Liver (tissue), 9 donors: ENCODE measurements around the gene APOL2. TPM values are rescaled to one million over a fixed set of nuclear protein-coding genes. Genes with fewer than 3 reads are reported as not detected.

ENCODE experiments used
- DNase-seq: peaks from one replicate; pipeline ENCODE4 v3.0.0-alpha.2; 2017; ENCODE audit warnings: low spot score
- H3K27ac ChIP-seq, 2 donors: one replicate each; pipeline ENCODE4 v1.7.0; 2013; ENCODE audit warnings: inconsistent platforms in 2 of 2, low read length in 2 of 2, control low read depth in 1 of 2, low read depth in 1 of 2, mild to moderate bottlenecking in 1 of 2
- H3K27me3 ChIP-seq, 4 donors: one replicate each; pipeline versions ENCODE4 v1.6.1 to v1.7.0; 2013; ENCODE audit warnings: low read length in 3 of 4, inconsistent platforms in 1 of 4, mild to moderate bottlenecking in 1 of 4, moderate library complexity in 1 of 4; ENCODE audit not compliant: control insufficient read depth in 4 of 4, insufficient read depth in 4 of 4
- H3K36me3 ChIP-seq, 4 donors: one replicate each; pipeline versions ENCODE4 v1.6.1 to v1.7.0; 2013; ENCODE audit warnings: low read length in 3 of 4, mild to moderate bottlenecking in 3 of 4, low read depth in 1 of 4, moderate library complexity in 1 of 4; ENCODE audit not compliant: control insufficient read depth in 4 of 4, insufficient read depth in 3 of 4
- H3K4me1 ChIP-seq, 4 donors: one replicate each; pipeline versions ENCODE4 v1.6.1 to v1.7.0; 2013; ENCODE audit warnings: low read length in 3 of 4, mild to moderate bottlenecking in 3 of 4, moderate library complexity in 1 of 4; ENCODE audit not compliant: control insufficient read depth in 4 of 4, insufficient read depth in 4 of 4
- H3K4me3 ChIP-seq, 3 donors: one replicate each; pipeline versions ENCODE4 v1.6.1 to v1.7.0; 2013; ENCODE audit warnings: low read length in 3 of 3, control low read depth in 1 of 3, low read depth in 1 of 3, mild to moderate bottlenecking in 1 of 3
- H3K9ac ChIP-seq, 2 donors: one replicate each; pipeline ENCODE4 v1.7.0; 2013; ENCODE audit warnings: low read length in 2 of 2, mild to moderate bottlenecking in 2 of 2, moderate library complexity in 2 of 2, control low read depth in 1 of 2, low read depth in 1 of 2
- H3K9me3 ChIP-seq, 4 donors: one replicate each; pipeline versions ENCODE4 v1.6.1 to v1.7.0; 2013; ENCODE audit warnings: low read length in 3 of 4; ENCODE audit not compliant: control insufficient read depth in 4 of 4
- ATF3 ChIP-seq: IDR thresholded peaks from 2 replicates; pipeline ENCODE4 v1.6.1; 2016; ENCODE audit warnings: antibody characterized with exemption
- EGR1 ChIP-seq, 2 donors: IDR thresholded peaks; 2 replicates each; pipeline ENCODE4 v1.6.1; 2016 to 2018; ENCODE audit warnings: antibody characterized with exemption in 2 of 2, low read depth in 2 of 2
- FOXA1 ChIP-seq: IDR thresholded peaks from 2 replicates; pipeline ENCODE4 v1.6.1; 2016; ENCODE audit warnings: antibody characterized with exemption
- FOXA2 ChIP-seq: IDR thresholded peaks from 2 replicates; pipeline ENCODE4 v1.6.1; 2016; ENCODE audit warnings: antibody characterized with exemption
- GABPA ChIP-seq, 2 donors: IDR thresholded peaks in 1 of 2; conservative IDR thresholded peaks in 1 of 2; 2 replicates each; pipeline ENCODE4 v1.6.1; 2016; ENCODE audit warnings: antibody characterized with exemption in 2 of 2, mild to moderate bottlenecking in 1 of 2, moderate library complexity in 1 of 2
- HNF4A ChIP-seq, 2 donors: conservative IDR thresholded peaks; 2 replicates each; pipeline ENCODE4 v1.6.1; 2016; ENCODE audit warnings: antibody characterized with exemption in 2 of 2, mild to moderate bottlenecking in 2 of 2
- HNF4G ChIP-seq: IDR thresholded peaks from 2 replicates; pipeline ENCODE4 v1.6.1; 2016; ENCODE audit warnings: antibody characterized with exemption
- JUND ChIP-seq, 2 donors: IDR thresholded peaks; 2 replicates each; pipeline ENCODE4 v1.6.1; 2016; ENCODE audit warnings: antibody characterized with exemption in 2 of 2
- NR2F2 ChIP-seq: IDR thresholded peaks from 2 replicates; pipeline ENCODE4 v1.6.1; 2016; ENCODE audit warnings: antibody characterized with exemption
- REST ChIP-seq: IDR thresholded peaks from 2 replicates; pipeline ENCODE4 v1.6.1; 2016; ENCODE audit warnings: antibody characterized with exemption, mild to moderate bottlenecking
- RXRA ChIP-seq, 2 donors: IDR thresholded peaks; 2 replicates each; pipeline ENCODE4 v1.6.1; 2017 to 2018; ENCODE audit warnings: antibody characterized with exemption in 2 of 2, mild to moderate bottlenecking in 1 of 2
- SP1 ChIP-seq: IDR thresholded peaks from 2 replicates; pipeline ENCODE4 v1.6.1; 2018; ENCODE audit warnings: antibody characterized with exemption, mild to moderate bottlenecking
- TAF1 ChIP-seq: conservative IDR thresholded peaks from 2 replicates; pipeline ENCODE4 v1.6.1; 2016; ENCODE audit warnings: antibody characterized with exemption, mild to moderate bottlenecking
- YY1 ChIP-seq: IDR thresholded peaks from 2 replicates; pipeline ENCODE4 v1.6.1; 2016; ENCODE audit warnings: antibody characterized with exemption, mild to moderate bottlenecking
- WGBS: extraction: QIAGEN DNeasy Blood & Tissue Kit; methylation state at CpG from one replicate; pipeline ENCODE4 v1.1.7; 2013; 5-methylcytosine and 5-hydroxymethylcytosine counted together
- polyA plus RNA-seq, 2 donors: library from polyadenylated mRNA; stranded (reverse) in 1 of 2; unstranded in 1 of 2; fragments of 200-250 nt in 1 of 2; fragments of >200 nt in 1 of 2; fragmentation: Nextera tagmentation in 1 of 2; extraction: Ambion mirVana in 1 of 2; gene quantifications; one replicate each; pipeline versions ENCODE4 v1.2.1 to v1.2.3, GENCODE V29; 2013 to 2015
- total RNA-seq, 2 donors: library from RNA; depleted of rRNA; stranded (reverse); fragments of >200 nt; gene quantifications; one replicate each; pipeline ENCODE4 v1.2.3, GENCODE V29; 2014
- TF ChIP-seq, protein P1 (sequence below): IDR thresholded peaks from 2 replicates; pipeline ENCODE4 v1.6.1; 2016; ENCODE audit warnings: antibody characterized with exemption
- TF ChIP-seq, protein P2 (sequence below): fragments of 150-350 bp; IDR thresholded peaks from 2 replicates; pipeline ENCODE4 v1.5.1; 2017; ENCODE audit warnings: improper control_type of control experiment, low read depth, low read length; ENCODE audit not compliant: missing input control
- donor health status: healthy.
- donor health status: healthy.
- donor health status: healthy.
- donor health status: healthy.
- donor health status: healthy.

Gene APOL2
- total and polyA plus RNA-seq, 4 donors, result 14.3 to 77.2 (median 21.7) TPM

GRCh38 chr22:36233796-36234195 is 5.5 kb downstream of the APOL2 start:
- Histone ChIP-seq H3K9me3 (no peaks in the 10 kb centered on the region), H3K9ac (no peak overlapping the region), H3K36me3 (peaks cover 6 to 40% (median 31%) of the 10 kb centered on the region in 4 donors), H3K27me3 (no peaks in the 10 kb centered on the region), H3K4me1 (peaks cover 5 to 57% (median 39%) of the 10 kb centered on the region in 4 donors), H3K27ac (no peak overlapping the region), H3K4me3 (no peak overlapping the region)
- TF ChIP-seq GABPA (IDR thresholded peaks at IDR 0.05 in 1 of 2, conservative IDR thresholded peaks at IDR 0.05 in 1 of 2) (no peak), REST (peak; percentile 13)
- no peak for DNase-seq
- WGBS, result 96% methylated on average over 7 of the region's 7 CpGs

- Histone ChIP-seq H3K36me3 (peaks cover 9 to 46% (median 38%) of the 10 kb centered on the region in 4 donors), H3K27ac (no peak overlapping the region), H3K9ac (no peak overlapping the region), H3K27me3 (no peaks in the 10 kb centered on the region), H3K9me3 (no peaks in the 10 kb centered on the region), H3K4me1 (peaks cover 5 to 54% (median 34%) of the 10 kb centered on the region in 4 donors), H3K4me3 (no peak overlapping the region)
- WGBS, result 73% methylated on average over 13 of the region's 13 CpGs
- DNase-seq, result no peak
- TF ChIP-seq HNF4A (conservative IDR thresholded peaks at IDR 0.05) (no peak), HNF4G (no peak), TAF1 (no peak), FOXA1 (no peak), JUND (IDR thresholded peaks at IDR 0.05) (no peak), GABPA (IDR thresholded peaks at IDR 0.05 in 1 of 2, conservative IDR thresholded peaks at IDR 0.05 in 1 of 2) (no peak), RXRA (IDR thresholded peaks at IDR 0.05) (no peak), FOXA2 (no peak), EGR1 (IDR thresholded peaks at IDR 0.05; ENCODE audit: low read depth in 2 of 2) (no peak), REST (no peak), SP1 (no peak), ATF3 (no peak), YY1 (no peak), NR2F2 (no peak)
- TF ChIP-seq, protein P1, sequence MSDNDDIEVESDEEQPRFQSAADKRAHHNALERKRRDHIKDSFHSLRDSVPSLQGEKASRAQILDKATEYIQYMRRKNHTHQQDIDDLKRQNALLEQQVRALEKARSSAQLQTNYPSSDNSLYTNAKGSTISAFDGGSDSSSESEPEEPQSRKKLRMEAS, result no peak
- TF ChIP-seq, protein P2, sequence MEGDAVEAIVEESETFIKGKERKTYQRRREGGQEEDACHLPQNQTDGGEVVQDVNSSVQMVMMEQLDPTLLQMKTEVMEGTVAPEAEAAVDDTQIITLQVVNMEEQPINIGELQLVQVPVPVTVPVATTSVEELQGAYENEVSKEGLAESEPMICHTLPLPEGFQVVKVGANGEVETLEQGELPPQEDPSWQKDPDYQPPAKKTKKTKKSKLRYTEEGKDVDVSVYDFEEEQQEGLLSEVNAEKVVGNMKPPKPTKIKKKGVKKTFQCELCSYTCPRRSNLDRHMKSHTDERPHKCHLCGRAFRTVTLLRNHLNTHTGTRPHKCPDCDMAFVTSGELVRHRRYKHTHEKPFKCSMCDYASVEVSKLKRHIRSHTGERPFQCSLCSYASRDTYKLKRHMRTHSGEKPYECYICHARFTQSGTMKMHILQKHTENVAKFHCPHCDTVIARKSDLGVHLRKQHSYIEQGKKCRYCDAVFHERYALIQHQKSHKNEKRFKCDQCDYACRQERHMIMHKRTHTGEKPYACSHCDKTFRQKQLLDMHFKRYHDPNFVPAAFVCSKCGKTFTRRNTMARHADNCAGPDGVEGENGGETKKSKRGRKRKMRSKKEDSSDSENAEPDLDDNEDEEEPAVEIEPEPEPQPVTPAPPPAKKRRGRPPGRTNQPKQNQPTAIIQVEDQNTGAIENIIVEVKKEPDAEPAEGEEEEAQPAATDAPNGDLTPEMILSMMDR, result no peak
Measured at GRCh38 chr22:36232715-36233401, 6.5 kb downstream of the APOL2 start.
